Measurements from ENCODE around the gene ATP6V0E2. TPM values are rescaled to one million over a fixed set of nuclear protein-coding genes. Genes with fewer than 3 reads are reported as not detected.

Gene ATP6V0E2
- total RNA-seq, 2 donors from 2014 or later = 24.1 TPM

- Histone ChIP-seq H3K9me3 (no peaks in the 10 kb centered on the region), H3K27ac (no peak overlapping the region), H3K36me3 (replicated peaks in 1 of 2; ENCODE audit: insufficient read depth in 1 of 2, low read depth in 2 of 2) (no peaks in the 10 kb centered on the region), H3K4me1 (no peaks in the 10 kb centered on the region), H3K4me3 (no peak overlapping the region), H3K27me3 (no peaks in the 10 kb centered on the region)
- 87 to 93% methylated on average over 9 of the region's 9 CpGs for WGBS, 2 donors
- intact Hi-C loops (cut with DNase I) = no loop called here
- TF ChIP-seq CTCF (IDR thresholded peaks at IDR 0.05) (no peak), POLR2A (IDR thresholded peaks at IDR 0.05) (no peak)
- DNase-seq (no peak), ATAC-seq (no peak)
Measured at GRCh38 chr7:149846021-149846420, 27.7 kb upstream of the ATP6V0E2 start.

- Histone ChIP-seq H3K4me1 (no peaks in the 10 kb centered on the region), H3K27me3 (no peaks in the 10 kb centered on the region), H3K4me3 (no peak overlapping the region), H3K36me3 (replicated peaks in 1 of 2; ENCODE audit: insufficient read depth in 1 of 2, low read depth in 2 of 2) (no peaks in the 10 kb centered on the region), H3K9me3 (no peaks in the 10 kb centered on the region), H3K27ac (no peak overlapping the region)
- intact Hi-C loops (cut with DNase I) = no loop called here
- ATAC-seq (no peak), DNase-seq (no peak)
- 83 to 96% methylated on average over 3 of the region's 3 CpGs for WGBS, 2 donors
- TF ChIP-seq POLR2A (IDR thresholded peaks at IDR 0.05) (no peak), CTCF (IDR thresholded peaks at IDR 0.05) (no peak)
Measured at GRCh38 chr7:149846436-149847046, 27.2 kb upstream of the ATP6V0E2 start.

- intact Hi-C loops (cut with DNase I) = no loop called here
- WGBS, 2 donors = 91 to 92% methylated on average over 6 of the region's 6 CpGs
- DNase-seq (no peak), ATAC-seq (no peak)
- TF ChIP-seq POLR2A (IDR thresholded peaks at IDR 0.05) = no peak
- no peak for TF ChIP-seq CTCF (IDR thresholded peaks at IDR 0.05)
- Histone ChIP-seq H3K27ac (no peak overlapping the region), H3K27me3 (no peaks in the 10 kb centered on the region), H3K9me3 (no peaks in the 10 kb centered on the region), H3K4me1 (peaks cover 3% of the 10 kb centered on the region), H3K36me3 (replicated peaks in 1 of 2; ENCODE audit: insufficient read depth in 1 of 2, low read depth in 2 of 2) (no peaks in the 10 kb centered on the region), H3K4me3 (no peak overlapping the region)
Measured at GRCh38 chr7:149849174-149849573, 24.6 kb upstream of the ATP6V0E2 start.

- no peaks in the 10 kb centered on the region for H3K36me3 ChIP-seq (replicated peaks in 1 of 2; ENCODE audit: insufficient read depth in 1 of 2, low read depth in 2 of 2)
- H3K9me3 ChIP-seq = no peaks in the 10 kb centered on the region
- no peak for DNase-seq
- no peak overlapping the region for H3K4me3 ChIP-seq
- no peak overlapping the region for H3K27ac ChIP-seq
- H3K27me3 ChIP-seq = no peaks in the 10 kb centered on the region
- no peak for ATAC-seq
- WGBS, 2 donors = 88 to 93% methylated on average over 16 of the region's 16 CpGs
- intact Hi-C loops (cut with DNase I) = no loop called here
- H3K4me1 ChIP-seq = peaks cover 12% of the 10 kb centered on the region
- TF ChIP-seq CTCF (IDR thresholded peaks at IDR 0.05) (no peak), POLR2A (IDR thresholded peaks at IDR 0.05) (no peak)
Measured at GRCh38 chr7:149850007-149850594, 23.7 kb upstream of the ATP6V0E2 start.

GRCh38 chr7:149850716-149851115, 23.1 kb upstream of the ATP6V0E2 start:
- H3K36me3 ChIP-seq (replicated peaks in 1 of 2; ENCODE audit: insufficient read depth in 1 of 2, low read depth in 2 of 2) = no peaks in the 10 kb centered on the region
- 58 to 92% methylated on average over 4 of the region's 4 CpGs for WGBS, 2 donors
- no peak for DNase-seq

More at GRCh38 chr7:149850716-149851115, 23.1 kb upstream of the ATP6V0E2 start:
- TF ChIP-seq POLR2A (IDR thresholded peaks at IDR 0.05) (no peak), CTCF (IDR thresholded peaks at IDR 0.05) (no peak)
- Histone ChIP-seq H3K27ac (no peak overlapping the region), H3K4me3 (no peak overlapping the region), H3K9me3 (no peaks in the 10 kb centered on the region), H3K27me3 (no peaks in the 10 kb centered on the region), H3K4me1 (peaks cover 18% of the 10 kb centered on the region)
- ATAC-seq = no peak
- intact Hi-C loops (cut with DNase I) = no loop called here

All from body of pancreas (tissue), 4 donors.